GM19193 (cell line): Measurements from ENCODE around the gene XYLT1.

Experiments used
- POLR2A ChIP-seq: IDR thresholded peaks from 4 replicates; pipeline ENCODE4 v1.6.1; 2011; ENCODE audit not compliant: insufficient read depth, insufficient read length; ENCODE audit errors: extremely low read depth

Gene XYLT1

GRCh38 chr16:17227278-17227677 is 243.5 kb downstream of the XYLT1 start:
- no peak for TF ChIP-seq POLR2A

- no peak for TF ChIP-seq POLR2A
These were observed 245.2 kb downstream of the XYLT1 start for GRCh38 chr16:17225541-17225940.

DNA sequence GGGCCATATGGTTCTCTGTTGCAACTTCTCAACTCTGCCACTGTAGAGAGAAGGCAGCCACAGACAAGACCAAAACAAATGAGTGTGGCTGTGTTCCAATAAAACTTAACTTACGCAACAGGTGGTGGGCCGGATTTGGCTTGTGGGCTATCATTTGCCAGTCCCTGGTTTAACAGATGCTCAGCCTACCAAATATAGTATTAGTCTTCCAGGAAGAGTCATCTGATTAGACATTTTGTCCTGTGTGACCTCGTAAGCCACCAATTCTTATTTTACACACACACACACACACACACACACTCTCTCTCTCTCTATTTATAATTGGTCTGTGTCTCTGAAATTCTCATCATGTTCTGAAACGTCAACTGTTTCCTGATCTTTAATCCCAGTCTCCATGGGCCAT is 245.9 kb downstream of the XYLT1 start:
- TF ChIP-seq POLR2A: no peak

- TF ChIP-seq POLR2A: no peak
These were observed 246.4 kb downstream of the XYLT1 start for GRCh38 chr16:17224350-17224749.

- TF ChIP-seq POLR2A: no peak
These were observed 247.2 kb downstream of the XYLT1 start for GRCh38 chr16:17223576-17223975.

DNA sequence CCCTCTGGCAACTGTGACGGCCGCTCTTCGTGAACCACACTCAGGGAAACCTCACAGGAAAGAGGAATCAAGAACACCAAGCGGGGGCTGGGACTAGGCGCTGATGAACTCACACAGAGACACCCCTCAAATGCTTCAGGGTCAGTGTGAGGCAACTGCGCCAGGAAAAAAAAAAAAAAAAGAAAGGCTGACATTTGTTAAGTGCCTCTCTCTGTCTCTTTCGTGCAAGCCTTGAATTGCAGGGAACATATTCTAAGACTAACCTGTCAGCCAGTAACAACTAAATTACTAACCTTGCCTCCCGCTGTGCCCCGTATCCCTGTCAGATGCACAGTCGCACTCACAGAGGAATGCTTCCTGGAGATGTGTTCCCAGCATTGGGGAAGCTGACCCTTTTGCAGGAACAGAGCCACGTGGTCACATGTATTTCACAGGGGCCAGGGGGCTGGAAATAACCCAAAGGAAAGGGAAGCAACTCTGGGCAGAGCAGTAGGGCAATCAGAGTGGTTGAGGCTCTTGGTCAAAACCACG is 247.8 kb downstream of the XYLT1 start:
- TF ChIP-seq POLR2A: no peak

DNA sequence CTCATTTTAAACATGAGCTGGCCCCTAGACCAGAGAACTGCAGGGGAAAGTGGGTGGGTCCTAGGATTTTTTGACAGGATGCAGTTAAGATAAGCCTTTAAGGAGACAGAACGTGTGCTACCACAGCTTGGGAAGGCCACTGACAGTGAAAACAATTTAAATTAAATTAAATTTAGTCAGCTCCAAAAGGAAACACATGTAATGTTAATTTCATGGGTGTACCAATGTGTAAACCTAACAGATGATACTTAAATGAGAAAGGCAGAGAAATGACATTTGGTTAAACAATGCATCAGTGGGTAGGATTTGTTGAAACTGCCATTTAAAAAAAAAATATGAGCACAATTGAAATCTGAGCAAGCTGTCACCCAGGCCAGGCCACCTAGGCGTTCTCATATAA is 250.8 kb downstream of the XYLT1 start:
- no peak for TF ChIP-seq POLR2A

- no peak for TF ChIP-seq POLR2A
These were observed 254.8 kb downstream of the XYLT1 start for GRCh38 chr16:17215936-17216335.

- no peak for TF ChIP-seq POLR2A
These were observed 255.5 kb downstream of the XYLT1 start for GRCh38 chr16:17215306-17215705.

GRCh38 chr16:17213974-17214373 is 256.8 kb downstream of the XYLT1 start:
- no peak for TF ChIP-seq POLR2A

DNA sequence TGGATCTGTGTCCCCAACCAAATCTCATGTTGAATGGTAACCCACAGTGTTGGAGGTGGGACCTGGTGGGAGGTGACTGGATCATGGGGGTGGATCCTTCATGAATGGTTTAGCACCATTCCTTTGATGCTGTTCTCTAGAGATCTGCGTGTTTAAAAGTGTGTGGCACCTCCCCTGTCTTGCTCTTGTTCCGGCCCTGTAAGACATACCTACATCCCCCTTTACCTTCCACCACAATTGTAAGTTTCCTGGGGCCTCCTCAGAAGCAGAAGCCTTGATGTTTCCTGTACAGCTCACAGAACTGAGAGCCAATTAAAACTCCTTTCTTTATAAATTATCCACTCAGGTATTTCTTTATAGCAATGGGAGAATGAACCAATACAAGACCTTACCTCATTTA is 257.7 kb downstream of the XYLT1 start:
- no peak for TF ChIP-seq POLR2A

DNA sequence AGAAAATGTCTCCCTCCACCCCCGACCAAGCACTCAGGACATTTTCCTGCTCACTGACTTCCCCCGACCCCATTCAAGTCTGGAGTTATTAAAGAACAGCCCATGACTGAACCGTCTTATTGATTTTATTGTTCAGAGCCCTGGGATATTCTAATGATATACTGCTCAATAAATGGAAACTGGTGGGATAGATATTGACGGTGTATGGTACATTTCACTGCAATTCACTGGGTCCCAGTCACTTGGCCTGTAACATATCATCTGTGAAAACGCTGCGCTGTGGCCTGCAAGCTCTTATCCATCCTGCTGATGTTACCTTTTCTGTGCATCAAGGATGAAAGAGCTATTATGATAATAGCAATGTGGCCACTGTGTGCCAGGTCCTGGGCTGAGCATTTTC is 258.2 kb downstream of the XYLT1 start:
- TF ChIP-seq POLR2A: no peak

DNA sequence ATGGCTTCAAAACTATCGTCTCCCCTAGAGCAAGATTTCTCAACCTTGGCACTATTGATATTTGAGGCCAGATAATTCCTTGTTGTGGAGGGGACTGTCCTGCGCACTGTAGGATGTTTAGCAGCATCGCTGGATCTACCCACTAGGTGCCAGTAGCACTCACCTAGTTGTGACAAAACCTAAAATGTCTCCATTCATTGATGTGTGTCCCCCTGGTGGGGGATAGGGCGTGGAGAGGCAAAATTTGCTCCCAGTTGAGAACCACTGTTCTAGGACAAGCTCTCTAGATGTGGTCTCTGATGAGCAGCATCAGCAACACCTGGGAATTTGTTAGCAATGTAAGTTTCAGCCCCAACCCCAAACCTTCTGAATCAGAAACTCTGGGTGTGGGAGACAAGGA is 259.0 kb downstream of the XYLT1 start:
- TF ChIP-seq POLR2A: no peak

DNA sequence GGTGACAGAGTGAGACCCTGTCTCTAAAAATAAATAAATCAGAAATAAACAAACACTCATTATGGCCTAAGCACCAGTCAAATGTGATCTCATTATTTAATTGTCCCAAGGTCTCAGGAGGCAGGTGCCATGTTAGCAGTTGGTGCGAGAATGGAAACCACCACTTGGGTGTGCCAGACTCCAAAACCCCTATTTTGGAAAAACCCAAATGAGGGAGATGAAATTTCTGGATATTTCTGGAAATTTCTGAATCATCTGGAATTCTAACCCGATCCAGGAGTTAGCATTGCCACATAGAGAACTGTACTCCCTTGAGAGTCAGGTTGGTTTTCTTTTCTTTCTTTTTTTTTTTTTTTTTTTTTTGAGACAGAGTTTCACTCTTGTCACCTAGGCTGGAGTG is 264.0 kb downstream of the XYLT1 start:
- no peak for TF ChIP-seq POLR2A

GRCh38 chr16:17205279-17206211 is 265.2 kb downstream of the XYLT1 start:
- no peak for TF ChIP-seq POLR2A

DNA sequence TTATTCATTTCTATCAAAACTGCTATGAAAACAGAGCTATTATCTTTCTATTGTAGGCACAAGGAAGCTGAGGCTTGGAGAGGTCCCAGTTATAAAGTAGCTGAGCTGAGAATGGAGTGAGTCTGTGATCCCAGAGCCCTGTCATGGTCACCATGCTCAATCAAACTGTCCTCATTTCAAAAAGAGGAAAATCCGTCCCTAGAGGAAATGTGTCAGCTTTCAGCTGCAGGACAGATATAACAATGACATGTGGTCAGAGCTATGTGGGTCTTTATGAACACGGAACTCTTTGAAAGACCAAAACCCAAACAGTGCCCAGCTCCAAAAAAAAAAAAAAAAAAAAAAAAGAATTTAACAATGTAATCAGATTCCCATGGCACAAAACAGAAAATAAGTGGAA is 266.1 kb downstream of the XYLT1 start:
- TF ChIP-seq POLR2A: no peak

DNA sequence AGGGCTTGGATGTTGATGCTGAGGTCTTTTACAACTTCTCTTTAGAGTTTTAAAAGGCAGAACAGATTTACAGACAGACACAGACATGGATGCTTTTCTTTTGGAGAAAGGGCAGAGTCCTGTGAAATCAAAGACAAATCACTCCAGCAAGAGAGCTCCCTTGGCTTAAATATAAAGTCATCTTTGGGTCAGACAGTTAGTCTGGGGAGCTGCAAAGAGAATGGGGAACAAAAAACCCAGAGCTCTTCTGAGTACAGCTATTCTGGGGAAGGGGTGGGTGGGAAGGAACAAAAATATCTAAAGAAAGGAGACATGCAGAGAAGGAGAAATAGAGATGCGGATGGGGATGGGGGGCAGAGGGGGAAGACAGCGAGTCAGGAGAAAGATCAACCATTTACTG is 266.6 kb downstream of the XYLT1 start:
- TF ChIP-seq POLR2A: no peak

DNA sequence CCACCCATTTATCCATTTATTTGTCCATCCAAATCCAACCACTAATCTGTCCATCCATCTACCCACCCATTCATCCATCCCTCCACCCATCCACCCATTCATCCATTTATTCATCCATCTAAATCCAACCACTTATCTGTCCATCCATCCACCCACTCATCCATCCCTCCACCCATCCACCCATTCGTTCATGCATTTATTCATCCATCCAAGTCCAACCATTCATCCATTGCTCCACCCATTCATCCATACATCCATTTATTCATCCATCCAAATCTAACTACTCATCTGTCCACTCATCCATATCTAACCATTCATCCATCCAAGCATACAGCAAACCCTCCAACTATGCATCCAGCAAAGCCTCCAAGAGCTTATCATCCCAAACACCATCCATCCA is 267.3 kb downstream of the XYLT1 start:
- no peak for TF ChIP-seq POLR2A

DNA sequence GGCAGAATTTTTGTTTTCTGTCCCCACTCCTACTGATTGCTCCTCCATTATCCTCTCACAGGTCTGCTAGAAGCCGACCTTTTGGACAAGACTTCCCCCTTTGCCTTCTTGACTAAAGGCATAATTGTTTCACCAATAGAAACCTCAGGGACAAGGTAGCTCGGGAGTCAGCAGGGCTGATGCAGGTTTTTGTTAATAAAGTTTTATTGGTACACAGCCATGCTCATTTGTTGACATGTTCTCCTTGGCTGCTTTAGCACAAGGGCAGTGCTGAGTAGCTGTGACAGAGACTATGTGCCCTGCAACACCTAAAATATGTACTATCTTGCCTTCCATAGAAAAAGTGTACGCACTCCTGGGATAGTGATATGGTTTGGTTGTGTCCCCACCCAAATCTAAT is 271.6 kb downstream of the XYLT1 start:
- no peak for TF ChIP-seq POLR2A
